ENCODE results near the gene TRIM74. TPM values are rescaled to one million over a fixed set of nuclear protein-coding genes. Genes with fewer than 3 reads are reported as not detected.
"Not testable (repeated sequence)": the region's sequence is repeated elsewhere in the genome, so short reads cannot be mapped to it uniquely, and the experiment has no call there.

Gene TRIM74
- total and polyA plus RNA-seq, 2 experiments from 2014 or later: 0.47 to 0.74 TPM

DNA sequence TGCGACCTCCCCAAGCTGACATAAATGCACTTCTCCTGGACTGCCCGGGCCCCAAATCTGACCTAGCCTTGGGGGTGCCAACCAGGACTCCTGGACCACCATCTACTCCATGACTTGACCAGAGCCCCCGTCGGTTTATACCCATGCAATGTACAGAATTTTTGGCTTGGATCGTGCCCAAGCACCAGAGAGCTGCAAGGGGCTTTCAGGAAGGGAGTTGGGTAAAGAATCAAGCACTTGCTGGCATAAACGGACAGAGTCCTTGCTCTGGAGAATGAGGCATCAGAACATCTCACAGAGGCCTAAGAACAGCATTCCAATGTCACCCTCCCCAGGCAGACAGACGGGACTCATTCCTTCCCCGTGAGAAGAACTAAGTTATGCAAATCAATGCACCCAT is 6.2 kb downstream of the TRIM74 start:
- H3K36me3 ChIP-seq (replicated peaks; ENCODE audit: insufficient read depth, low read depth); DNase-seq (ENCODE audit: low spot score); H3K4me3 ChIP-seq; H4K20me1 ChIP-seq (ENCODE audit: insufficient read depth, poor library complexity, severe bottlenecking); H3K9me3 ChIP-seq (ENCODE audit: low read depth); H3K9me2 ChIP-seq (replicated peaks; ENCODE audit: insufficient read depth); H3K4me2 ChIP-seq; H3K4me1 ChIP-seq (ENCODE audit: insufficient read depth); H3K27ac ChIP-seq; H3K27me3 ChIP-seq; H3K79me2 ChIP-seq; H2AFZ ChIP-seq: not testable (repeated sequence)
- WGBS (ENCODE audit: low lambda C conversion rate, missing lambda C conversion rate): 94% methylated on average over 3 of the region's 8 CpGs

GRCh38 chr7:72961346-72961650 is 8.0 kb downstream of the TRIM74 start:
- H2AFZ ChIP-seq; H3K27me3 ChIP-seq; H3K36me3 ChIP-seq (replicated peaks; ENCODE audit: insufficient read depth, low read depth); H3K4me3 ChIP-seq; H3K4me1 ChIP-seq (ENCODE audit: insufficient read depth); H3K4me2 ChIP-seq; H3K79me2 ChIP-seq; H3K9me3 ChIP-seq (ENCODE audit: low read depth); H4K20me1 ChIP-seq (ENCODE audit: insufficient read depth, poor library complexity, severe bottlenecking); H3K9me2 ChIP-seq (replicated peaks; ENCODE audit: insufficient read depth); H3K27ac ChIP-seq; DNase-seq (ENCODE audit: low spot score): not testable (repeated sequence)
- no CpG with 5 or more reads among the region's 9 CpGs for WGBS (ENCODE audit: low lambda C conversion rate, missing lambda C conversion rate)

DNA sequence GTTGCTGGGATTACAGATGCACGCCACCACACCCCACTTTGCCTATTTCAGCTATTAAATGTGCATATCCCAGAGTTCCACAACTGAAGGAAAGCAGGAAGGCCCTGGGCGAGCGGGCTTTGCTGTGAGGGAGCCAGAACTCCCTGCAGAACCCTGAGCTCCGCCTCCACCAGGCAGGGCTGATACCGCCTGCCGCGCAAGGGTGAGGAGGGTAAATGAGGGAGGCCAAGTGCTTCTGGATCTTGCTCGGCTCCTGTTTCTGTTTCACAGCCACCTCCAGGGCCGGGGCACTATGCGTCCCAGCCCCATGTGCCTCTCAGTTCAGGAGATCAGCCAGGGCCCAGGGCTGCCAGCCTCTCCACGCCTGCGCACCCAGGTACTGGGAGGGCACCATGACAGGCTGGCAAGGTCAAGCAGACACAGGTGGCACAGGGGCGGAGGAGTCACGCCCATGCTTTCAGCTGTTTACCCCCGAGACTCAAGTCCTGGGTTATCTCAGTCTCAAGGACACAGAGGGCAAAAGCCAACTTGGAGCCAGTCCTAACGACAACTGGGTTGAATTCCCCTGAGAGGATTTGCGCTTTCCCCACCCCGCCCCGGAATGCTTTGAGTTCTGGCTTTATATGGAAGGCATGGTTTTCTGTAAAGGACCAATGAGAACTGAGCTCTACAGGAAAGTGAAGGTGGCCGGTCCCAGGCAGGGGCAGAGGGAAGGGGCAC is 8.5 kb downstream of the TRIM74 start:
- no CpG with 5 or more reads among the region's 20 CpGs for WGBS (ENCODE audit: low lambda C conversion rate, missing lambda C conversion rate)
- H3K4me2 ChIP-seq; H3K79me2 ChIP-seq; H4K20me1 ChIP-seq (ENCODE audit: insufficient read depth, poor library complexity, severe bottlenecking); H3K27me3 ChIP-seq; H3K9me3 ChIP-seq (ENCODE audit: low read depth); H3K9me2 ChIP-seq (replicated peaks; ENCODE audit: insufficient read depth); DNase-seq (ENCODE audit: low spot score); H3K4me3 ChIP-seq; H3K36me3 ChIP-seq (replicated peaks; ENCODE audit: insufficient read depth, low read depth); H3K27ac ChIP-seq; H2AFZ ChIP-seq; H3K4me1 ChIP-seq (ENCODE audit: insufficient read depth): not testable (repeated sequence)

DNA sequence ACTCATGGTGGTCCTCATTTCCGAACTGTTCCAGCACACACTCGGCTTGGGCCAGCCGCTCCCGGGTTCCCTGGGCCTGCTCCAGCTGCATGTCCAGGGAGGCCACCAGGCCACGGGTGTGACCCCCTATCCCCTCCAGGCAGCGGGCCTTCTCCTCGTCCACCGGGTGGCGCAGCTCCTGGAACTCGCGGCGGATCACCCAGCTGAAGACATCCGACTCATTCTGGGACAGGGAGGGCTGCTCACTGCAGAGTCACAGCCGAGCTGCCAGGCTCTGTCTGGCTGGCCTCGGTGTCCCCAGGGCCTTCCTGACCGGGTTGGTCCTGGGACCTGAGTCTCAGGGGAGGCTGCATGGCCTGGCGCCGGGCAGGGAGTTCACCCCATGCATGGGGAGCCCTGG is 9.2 kb downstream of the TRIM74 start:
- H3K79me2 ChIP-seq; DNase-seq (ENCODE audit: low spot score); H3K4me1 ChIP-seq (ENCODE audit: insufficient read depth); H3K27ac ChIP-seq; H3K9me3 ChIP-seq (ENCODE audit: low read depth); H2AFZ ChIP-seq; H3K9me2 ChIP-seq (replicated peaks; ENCODE audit: insufficient read depth); H3K4me3 ChIP-seq; H3K36me3 ChIP-seq (replicated peaks; ENCODE audit: insufficient read depth, low read depth); H4K20me1 ChIP-seq (ENCODE audit: insufficient read depth, poor library complexity, severe bottlenecking); H3K27me3 ChIP-seq; H3K4me2 ChIP-seq: not testable (repeated sequence)
- WGBS (ENCODE audit: low lambda C conversion rate, missing lambda C conversion rate): 100% methylated on average over 3 of the region's 18 CpGs

- not testable (repeated sequence) for H3K9me3 ChIP-seq (ENCODE audit: low read depth); H3K27me3 ChIP-seq; H3K4me1 ChIP-seq (ENCODE audit: insufficient read depth); H2AFZ ChIP-seq; H3K27ac ChIP-seq; H3K4me3 ChIP-seq; H4K20me1 ChIP-seq (ENCODE audit: insufficient read depth, poor library complexity, severe bottlenecking); H3K79me2 ChIP-seq; H3K36me3 ChIP-seq (replicated peaks; ENCODE audit: insufficient read depth, low read depth); H3K9me2 ChIP-seq (replicated peaks; ENCODE audit: insufficient read depth); DNase-seq (ENCODE audit: low spot score)
- 61% methylated on average over 7 of the region's 45 CpGs for WGBS (ENCODE audit: low lambda C conversion rate, missing lambda C conversion rate)
- H3K4me2 ChIP-seq: peak overlapping the region; percentile 63
Observed at GRCh38 chr7:72954563-72955198, 14.6 kb downstream of the TRIM74 start.

DNA sequence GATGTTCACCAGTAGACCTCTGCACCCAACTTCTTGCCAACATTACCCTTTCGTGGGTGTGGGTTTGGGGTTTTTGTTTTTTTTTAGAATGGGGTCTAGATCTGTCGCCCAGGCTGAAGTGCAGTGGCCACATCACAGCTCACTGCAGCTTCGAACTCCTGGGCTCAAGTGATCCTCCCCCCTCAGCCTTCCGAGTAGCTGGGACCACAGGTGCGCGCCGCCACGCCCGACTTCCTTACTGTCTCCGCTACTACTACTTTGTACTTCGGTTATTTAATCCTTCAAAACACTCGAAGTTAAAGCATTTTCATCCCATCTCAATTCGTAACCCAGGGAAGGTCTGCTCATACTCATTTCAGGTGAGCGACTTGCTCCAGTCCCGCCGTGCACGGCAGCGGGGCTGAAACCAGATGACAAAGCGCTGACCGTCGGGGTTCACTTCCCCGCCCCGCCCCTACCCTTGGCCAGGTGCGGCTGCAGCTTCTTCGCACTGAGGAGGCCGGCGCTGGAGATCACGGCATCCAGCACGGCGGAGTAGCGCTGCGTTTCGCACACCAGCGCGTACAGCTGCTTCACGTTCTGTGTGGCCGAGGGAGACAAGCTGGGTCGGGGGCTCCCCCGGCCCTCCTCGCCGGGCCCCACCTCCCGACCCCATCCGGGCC is 15.2 kb downstream of the TRIM74 start:
- H3K4me2 ChIP-seq: peak overlapping the region; percentile 74
- H3K4me3 ChIP-seq; H4K20me1 ChIP-seq (ENCODE audit: insufficient read depth, poor library complexity, severe bottlenecking); H3K9me2 ChIP-seq (replicated peaks; ENCODE audit: insufficient read depth); H2AFZ ChIP-seq; DNase-seq (ENCODE audit: low spot score); H3K27me3 ChIP-seq; H3K27ac ChIP-seq; H3K79me2 ChIP-seq; H3K36me3 ChIP-seq (replicated peaks; ENCODE audit: insufficient read depth, low read depth); H3K4me1 ChIP-seq (ENCODE audit: insufficient read depth); H3K9me3 ChIP-seq (ENCODE audit: low read depth): not testable (repeated sequence)
- WGBS (ENCODE audit: low lambda C conversion rate, missing lambda C conversion rate): 13% methylated on average over 2 of the region's 43 CpGs

DNA sequence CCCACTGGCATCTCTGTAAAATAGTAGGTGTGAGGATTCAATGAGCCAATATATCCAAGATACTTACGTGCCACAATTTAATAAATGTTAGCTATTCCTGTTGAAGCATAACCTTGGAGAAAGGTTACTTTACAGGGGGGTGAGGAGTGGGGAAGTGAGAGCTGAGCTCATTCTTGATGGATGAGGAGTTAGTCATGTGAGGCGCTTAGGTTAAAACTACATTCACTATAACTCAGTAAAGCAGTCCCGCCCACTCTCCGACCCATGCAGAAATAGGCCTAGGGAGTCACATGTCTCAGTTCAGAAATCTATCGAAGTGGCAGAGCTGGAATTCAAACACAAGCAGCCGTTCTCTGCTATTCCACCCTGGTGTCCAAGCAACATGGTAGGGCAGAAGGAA is 18.8 kb downstream of the TRIM74 start:
- H3K79me2 ChIP-seq; DNase-seq (ENCODE audit: low spot score); H3K4me2 ChIP-seq; H3K4me3 ChIP-seq; H3K9me2 ChIP-seq (replicated peaks; ENCODE audit: insufficient read depth); H3K27me3 ChIP-seq; H3K36me3 ChIP-seq (replicated peaks; ENCODE audit: insufficient read depth, low read depth); H3K4me1 ChIP-seq (ENCODE audit: insufficient read depth); H4K20me1 ChIP-seq (ENCODE audit: insufficient read depth, poor library complexity, severe bottlenecking); H3K9me3 ChIP-seq (ENCODE audit: low read depth); H3K27ac ChIP-seq; H2AFZ ChIP-seq: not testable (repeated sequence)
- WGBS (ENCODE audit: low lambda C conversion rate, missing lambda C conversion rate): no CpG with 5 or more reads among the region's 6 CpGs

GRCh38 chr7:72949686-72950085 is 19.6 kb downstream of the TRIM74 start:
- not testable (repeated sequence) for H2AFZ ChIP-seq, H3K4me2 ChIP-seq, H3K4me3 ChIP-seq

DNA sequence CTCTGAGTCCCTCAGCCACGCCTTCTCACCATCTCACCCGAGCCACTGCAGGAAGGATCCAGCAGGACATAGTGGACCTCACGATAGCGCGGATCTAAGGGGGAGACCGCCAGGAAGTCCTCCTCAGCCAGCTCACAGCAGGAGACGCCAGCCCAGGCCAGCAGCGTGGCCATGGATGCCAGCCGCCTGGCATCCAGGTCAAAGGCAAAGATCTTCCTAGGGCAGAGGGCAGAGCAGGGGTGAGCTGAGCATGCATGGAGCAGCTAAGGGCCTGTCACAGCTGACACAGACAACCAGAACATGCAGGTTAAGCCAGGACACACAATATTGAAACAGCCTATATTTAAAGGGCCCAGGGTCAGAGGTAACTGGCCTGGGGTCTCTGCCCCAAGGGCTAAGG is 20.0 kb downstream of the TRIM74 start:
- WGBS (ENCODE audit: low lambda C conversion rate, missing lambda C conversion rate): 97% methylated on average over 8 of the region's 9 CpGs
- not testable (repeated sequence) for H3K9me3 ChIP-seq (ENCODE audit: low read depth); H3K36me3 ChIP-seq (replicated peaks; ENCODE audit: insufficient read depth, low read depth); DNase-seq (ENCODE audit: low spot score); H3K9me2 ChIP-seq (replicated peaks; ENCODE audit: insufficient read depth); H3K27me3 ChIP-seq; H3K79me2 ChIP-seq; H3K4me1 ChIP-seq (ENCODE audit: insufficient read depth); H4K20me1 ChIP-seq (ENCODE audit: insufficient read depth, poor library complexity, severe bottlenecking); H3K4me2 ChIP-seq; H2AFZ ChIP-seq; H3K27ac ChIP-seq; H3K4me3 ChIP-seq

More at GRCh38 chr7:72949686-72950085, 19.6 kb downstream of the TRIM74 start:
- peak; percentile 8 for DNase-seq (ENCODE audit: low spot score)
- not testable (repeated sequence) for H3K4me1 ChIP-seq (ENCODE audit: insufficient read depth); H3K36me3 ChIP-seq (replicated peaks; ENCODE audit: insufficient read depth, low read depth); H4K20me1 ChIP-seq (ENCODE audit: insufficient read depth, poor library complexity, severe bottlenecking); H3K79me2 ChIP-seq; H3K9me3 ChIP-seq (ENCODE audit: low read depth); H3K27me3 ChIP-seq; H3K27ac ChIP-seq; H3K9me2 ChIP-seq (replicated peaks; ENCODE audit: insufficient read depth)
- 83% methylated on average over 5 of the region's 6 CpGs for WGBS (ENCODE audit: low lambda C conversion rate, missing lambda C conversion rate)
